Ureter (tissue), 1 donor: ENCODE data around the gene PPM1G. TPM values are rescaled to one million over a fixed set of nuclear protein-coding genes. Genes with fewer than 3 reads are reported as not detected.
"Not testable (repeated sequence)": the region's sequence is repeated elsewhere in the genome, so short reads cannot be mapped to it uniquely, and the experiment has no call there.

Experiments
- DNase-seq: peaks from one replicate; pipeline ENCODE4 v3.0.0-alpha.2; 2020; ENCODE audit warnings: low spot score
- total RNA-seq: library from RNA; stranded (reverse); gene quantifications from one replicate; pipeline ENCODE4 v1.2.4, GENCODE V29; 2023
- donor health status: DM: yes; HTN: yes; CAD: no.

Gene PPM1G
- total RNA-seq, 1 donor from 2014 or later = 61.7 TPM

DNA sequence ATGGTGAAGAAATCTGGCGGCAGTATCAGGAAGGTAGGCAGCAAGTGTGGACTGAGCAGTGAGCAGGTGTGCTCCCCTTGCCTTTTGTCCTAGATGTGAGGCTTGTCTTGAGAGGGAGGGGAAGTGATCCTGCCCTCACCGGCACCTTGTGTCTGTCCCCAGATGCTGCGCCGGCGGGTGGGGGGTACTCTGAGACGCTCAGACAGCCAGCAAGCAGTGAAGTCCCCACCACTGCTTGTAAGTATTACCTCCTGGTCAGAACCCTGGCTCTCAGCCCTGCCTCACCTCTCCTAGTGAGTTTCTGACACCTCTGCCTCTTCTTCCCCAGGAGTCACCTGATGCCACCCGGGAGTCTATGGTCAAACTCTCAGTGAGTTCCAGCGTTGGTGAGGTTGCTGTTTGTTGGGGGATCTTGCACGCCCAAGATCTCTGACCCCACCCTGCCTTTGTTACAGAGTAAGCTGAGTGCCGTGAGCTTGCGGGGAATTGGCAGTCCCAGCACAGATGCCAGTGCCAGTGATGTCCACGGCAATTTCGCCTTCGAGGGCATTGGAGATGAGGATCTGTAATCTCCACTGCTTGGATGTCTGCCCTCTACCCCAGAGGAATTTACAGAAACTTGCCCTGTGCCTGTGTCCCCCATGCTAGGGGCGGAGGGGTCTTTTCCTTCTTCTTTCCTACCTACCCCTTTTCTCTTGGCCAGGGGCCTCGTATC is 33.1 kb downstream of the PPM1G start:
- DNase-seq = no peak

GRCh38 chr2:27375513-27376099 is 33.8 kb downstream of the PPM1G start:
- DNase-seq = no peak

DNA sequence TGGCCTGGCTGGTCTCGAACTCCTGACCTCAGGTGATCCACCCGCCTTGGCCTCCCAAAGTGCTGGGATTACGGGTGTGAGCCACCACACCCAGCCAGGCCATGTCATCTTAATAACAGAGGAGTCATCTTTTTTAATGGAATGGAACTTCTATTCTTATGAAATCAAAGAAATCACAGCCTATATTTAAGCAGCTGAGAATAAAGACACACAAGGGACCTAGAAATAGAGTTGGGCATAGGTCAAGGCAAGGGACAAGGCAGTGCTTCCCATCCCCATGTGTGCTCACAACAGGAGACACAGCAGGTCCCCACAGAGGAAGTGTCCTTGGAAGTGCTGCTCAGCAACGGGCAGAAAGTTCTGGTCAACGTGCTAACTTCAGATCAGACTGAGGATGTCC is 35.8 kb downstream of the PPM1G start:
- no peak for DNase-seq

DNA sequence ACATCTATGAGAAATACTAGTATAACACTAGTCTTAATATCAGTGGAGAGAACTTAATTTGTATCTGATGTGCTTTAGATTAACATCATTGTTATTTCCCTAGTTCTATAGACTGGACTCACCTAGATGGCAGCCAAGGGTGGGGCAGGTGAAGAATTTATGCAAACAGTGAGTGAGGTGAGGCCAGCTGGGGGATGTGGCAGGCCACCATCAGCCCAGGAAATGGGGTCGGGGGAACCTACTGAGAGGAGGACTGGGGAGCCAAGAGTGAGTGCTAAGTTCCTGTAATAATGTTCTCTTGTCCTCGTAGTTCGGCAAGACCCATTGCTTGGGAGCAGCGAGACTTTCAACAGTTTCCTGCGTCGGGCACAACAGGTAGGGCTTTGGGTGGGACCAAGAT is 36.5 kb downstream of the PPM1G start:
- no peak for DNase-seq

- peak; percentile 61 for DNase-seq
These were observed 38.4 kb downstream of the PPM1G start for GRCh38 chr2:27370816-27371620.

GRCh38 chr2:27370026-27370815 is 39.2 kb downstream of the PPM1G start, which contains the start of the genes EIF2B4 and SNX17:
Gene EIF2B4, minus strand, starts transcription at chr2:27370338. Its CDS starts 24 bp downstream, at chr2:27370314.
Gene SNX17, plus strand, starts transcription at chr2:27370616. Its CDS starts 128 bp downstream, at chr2:27370744.
- DNase-seq = peak; percentile 99

DNA sequence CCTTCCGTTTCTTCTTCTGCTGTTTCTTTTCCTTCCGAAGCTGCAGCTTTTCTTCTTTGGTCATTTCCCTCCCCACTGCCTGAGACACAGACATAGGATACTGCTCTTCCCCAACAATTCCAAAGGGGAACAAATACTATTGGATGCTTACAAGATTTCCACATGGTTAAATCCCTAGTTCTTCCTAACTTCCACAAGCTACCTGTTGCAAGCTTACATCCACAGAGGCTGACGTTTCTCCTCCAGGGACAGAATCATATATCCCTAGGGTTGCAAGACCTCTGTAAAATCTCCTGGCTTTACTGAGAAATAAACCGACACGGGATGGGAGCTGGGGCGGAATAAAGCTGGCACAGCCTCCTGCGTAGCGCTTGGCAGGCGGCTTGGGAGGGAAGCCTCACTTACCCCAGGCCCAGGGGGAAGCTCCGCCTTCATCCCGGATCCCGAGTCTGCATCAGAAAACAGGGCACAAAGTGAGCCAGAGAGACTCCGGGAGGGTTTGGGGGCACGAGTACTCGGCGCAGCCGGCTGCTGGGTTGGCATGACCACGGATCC is 39.8 kb downstream of the PPM1G start:
- no peak for DNase-seq

- DNase-seq = no peak
These were observed 45.5 kb downstream of the PPM1G start for GRCh38 chr2:27363933-27364332.

DNA sequence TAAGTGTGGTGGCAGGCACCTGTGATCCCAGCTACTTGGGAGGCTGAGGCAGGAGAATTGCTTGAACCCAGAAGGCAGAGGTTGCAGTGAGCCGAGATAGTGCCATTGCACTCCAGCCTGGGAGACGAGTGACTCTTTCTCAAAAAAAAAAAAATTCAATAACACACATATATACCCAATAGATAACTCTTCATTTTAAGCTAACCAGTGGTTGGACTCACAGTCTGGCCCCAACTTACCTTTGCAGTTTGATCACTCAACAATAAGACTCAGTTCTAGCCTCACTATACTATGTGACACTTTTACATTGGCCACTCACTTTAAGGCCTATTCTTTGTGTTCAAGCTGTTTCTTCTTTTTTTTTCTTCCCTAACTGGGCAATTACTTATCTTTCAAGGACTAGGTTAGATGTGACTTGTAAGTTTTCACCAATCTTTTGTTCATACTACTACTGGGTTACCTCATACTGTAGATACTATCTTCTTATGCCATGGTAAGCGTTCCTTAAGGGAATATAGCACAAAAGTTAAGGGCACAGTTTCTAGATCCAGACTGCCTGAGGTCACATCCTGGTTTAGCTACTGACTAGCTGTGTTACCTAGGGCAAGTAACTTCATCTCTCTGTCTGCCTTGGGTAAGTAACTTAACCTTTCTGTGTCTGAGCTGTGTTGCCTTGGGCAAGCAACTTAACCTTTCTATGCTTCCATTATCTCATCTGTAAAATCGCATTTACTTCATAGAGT is 46.5 kb downstream of the PPM1G start:
- no peak for DNase-seq

DNA sequence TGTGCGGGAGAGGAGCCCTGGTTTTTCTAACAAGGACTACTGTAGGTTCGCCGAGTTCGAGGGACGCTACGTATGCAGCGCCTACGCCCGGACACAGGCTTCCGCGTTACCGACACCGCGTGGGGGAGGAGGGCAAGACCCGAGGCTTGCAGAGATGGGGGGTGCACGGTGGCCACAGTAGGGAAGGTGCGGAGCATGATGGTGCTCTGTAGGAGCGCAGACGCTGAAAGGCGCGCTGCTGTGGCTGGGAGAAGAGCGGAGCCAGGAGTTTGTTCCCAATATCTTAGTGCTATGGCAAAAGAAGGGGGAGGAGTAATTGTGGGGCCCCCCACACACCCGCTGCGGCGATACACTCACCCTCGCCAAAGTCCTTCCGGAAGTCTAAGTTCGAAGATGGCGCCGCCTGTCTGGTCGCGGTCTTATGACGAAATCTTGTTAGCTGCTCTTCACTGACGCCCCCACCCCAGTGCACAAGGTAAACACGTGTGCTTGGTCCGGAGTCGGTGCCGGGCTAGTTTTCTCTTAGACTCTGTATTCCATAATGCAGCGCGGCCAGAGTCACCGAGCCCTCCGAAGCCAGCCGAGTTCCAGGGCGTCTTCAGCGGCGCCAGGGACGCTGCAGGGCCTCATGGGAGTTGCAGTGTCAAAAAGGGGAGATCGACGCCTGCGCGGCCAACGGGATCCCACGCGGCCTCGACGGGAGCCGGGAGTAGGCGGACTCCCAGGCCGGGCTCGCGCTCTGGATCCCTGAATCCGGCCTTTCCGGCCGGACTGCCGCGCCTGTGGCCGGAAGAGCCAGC is 52.8 kb downstream of the PPM1G start, which contains the start of gene GTF3C2:
TSS of gene GTF3C2 (minus strand) at position 383 of the 800 bp plus-strand sequence. CDS start 13,210 bp downstream, outside the sequence.
- peak; percentile 95 for DNase-seq

- peak; percentile 70 for DNase-seq
These were observed 53.4 kb downstream of the PPM1G start for GRCh38 chr2:27356056-27356381.

GRCh38 chr2:27354597-27354927 is 54.8 kb downstream of the PPM1G start:
- no peak for DNase-seq

DNA sequence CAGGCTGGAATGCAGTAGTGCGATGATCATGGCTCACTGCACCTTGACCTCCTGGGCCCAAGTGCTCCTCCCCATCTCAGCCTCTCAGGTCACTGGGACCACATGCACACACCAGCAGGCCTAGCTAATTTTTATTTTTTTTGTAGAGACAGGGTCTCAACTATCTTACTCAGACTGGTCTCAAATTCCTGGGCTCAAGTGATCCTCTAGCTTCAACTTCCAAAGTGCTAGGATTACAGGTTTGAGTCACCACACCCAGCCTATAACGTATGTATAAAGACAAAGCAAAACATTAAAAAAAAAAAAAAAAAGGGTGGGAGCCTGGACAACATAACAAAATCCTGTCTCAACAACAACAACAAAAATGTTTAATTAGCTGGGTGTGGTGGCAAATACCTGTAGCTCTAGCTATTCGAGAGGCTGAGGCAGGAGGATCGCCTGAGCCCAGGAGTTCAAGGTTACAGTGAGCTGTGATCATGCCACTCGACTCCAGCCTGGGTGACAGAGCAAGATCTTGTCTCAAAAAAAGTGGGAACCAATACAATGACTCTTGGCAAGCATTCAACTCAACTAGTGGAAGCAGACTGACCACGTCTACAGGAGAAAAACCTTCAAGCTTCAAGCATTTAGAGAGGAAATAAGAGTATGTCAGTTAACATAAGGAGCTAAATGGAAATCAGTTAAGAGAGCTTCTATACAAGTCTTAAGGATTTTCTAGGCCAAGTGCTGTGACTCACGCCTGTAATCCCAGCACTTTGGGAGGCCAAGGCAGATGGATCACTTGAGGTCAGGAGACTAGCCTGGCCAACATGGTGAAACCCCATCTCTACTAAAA is 55.4 kb downstream of the PPM1G start:
- no peak for DNase-seq

- DNase-seq = not testable (repeated sequence)
These were observed 56.0 kb downstream of the PPM1G start for GRCh38 chr2:27353386-27353761.

GRCh38 chr2:27351802-27352598 is 57.4 kb downstream of the PPM1G start:
- DNase-seq = no peak

GRCh38 chr2:27350106-27350693 is 59.2 kb downstream of the PPM1G start:
- DNase-seq = no peak

DNA sequence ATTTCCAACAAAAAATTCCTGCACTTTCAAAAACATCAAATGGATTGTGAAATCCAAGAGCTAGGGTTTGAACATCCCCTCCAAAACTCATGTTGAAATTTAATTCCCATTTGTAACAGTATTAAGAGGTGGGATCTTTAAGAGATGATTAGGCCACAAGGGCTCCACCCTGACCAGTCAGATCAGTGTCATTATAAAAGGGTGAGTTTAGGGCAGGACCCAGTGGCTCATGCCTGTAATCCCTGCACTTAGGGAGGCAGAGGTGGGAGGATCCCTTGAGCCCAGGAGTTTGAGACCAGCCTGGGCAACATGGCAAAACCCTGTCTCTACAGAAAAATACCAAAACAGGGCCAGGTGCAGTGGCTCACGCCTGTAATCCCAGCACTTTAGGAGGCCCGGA is 61.8 kb downstream of the PPM1G start:
- DNase-seq = no peak

DNA sequence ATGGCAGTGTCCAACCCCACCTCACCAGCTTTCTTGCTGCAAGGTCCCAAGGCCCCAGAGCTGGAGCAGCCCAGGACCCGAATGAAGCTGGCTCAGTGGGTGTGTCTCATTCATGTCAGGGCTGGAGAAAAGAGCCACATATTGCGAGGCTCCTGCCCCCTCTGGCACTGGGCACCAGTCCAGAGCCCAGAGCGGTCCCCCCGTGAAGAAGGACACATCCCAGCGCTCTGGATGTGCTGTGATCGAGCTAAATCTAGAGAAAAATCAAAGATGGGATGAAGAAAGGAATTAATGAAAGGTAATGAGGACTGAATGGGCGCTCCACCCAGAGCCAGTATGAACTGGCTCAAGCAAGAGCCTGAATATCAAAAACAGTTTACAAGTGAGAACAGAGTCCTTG is 73.2 kb downstream of the PPM1G start:
- no peak for DNase-seq
